ENCODE results near the gene ZFAND5.

ZFAND5 gene

GRCh38 chr9:72333709-72334108 is 31.3 kb downstream of the ZFAND5 start:
- H3K9me3 ChIP-seq (ENCODE audit: control insufficient read depth, insufficient read depth, low read length), result no peaks in the 10 kb centered on the region
- peaks cover 5% of the 10 kb centered on the region; the same call in 1 of the 2 replicates for H3K27me3 ChIP-seq (ENCODE audit: control insufficient read depth, low read length)
- H3K4me1 ChIP-seq (ENCODE audit: control insufficient read depth, low read length), result no peaks in the 10 kb centered on the region
- H3F3A ChIP-seq (ENCODE audit: control insufficient read depth, insufficient read depth), result no peaks in the 10 kb centered on the region
- no peaks in the 10 kb centered on the region for H3K36me3 ChIP-seq (ENCODE audit: control insufficient read depth, low read length)
- H3K4me3 ChIP-seq (ENCODE audit: low read length), result no peak overlapping the region
- no peaks in the 10 kb centered on the region for H3K79me2 ChIP-seq (ENCODE audit: control insufficient read depth, low read length)
- no peak overlapping the region for H3K4me2 ChIP-seq (ENCODE audit: low read length)
- no peaks in the 10 kb centered on the region for H3K9me2 ChIP-seq (replicated peaks; ENCODE audit: control insufficient read depth, low read length)
- H3K27ac ChIP-seq (ENCODE audit: low read depth, low read length), result no peak overlapping the region
- TF ChIP-seq, protein P1, sequence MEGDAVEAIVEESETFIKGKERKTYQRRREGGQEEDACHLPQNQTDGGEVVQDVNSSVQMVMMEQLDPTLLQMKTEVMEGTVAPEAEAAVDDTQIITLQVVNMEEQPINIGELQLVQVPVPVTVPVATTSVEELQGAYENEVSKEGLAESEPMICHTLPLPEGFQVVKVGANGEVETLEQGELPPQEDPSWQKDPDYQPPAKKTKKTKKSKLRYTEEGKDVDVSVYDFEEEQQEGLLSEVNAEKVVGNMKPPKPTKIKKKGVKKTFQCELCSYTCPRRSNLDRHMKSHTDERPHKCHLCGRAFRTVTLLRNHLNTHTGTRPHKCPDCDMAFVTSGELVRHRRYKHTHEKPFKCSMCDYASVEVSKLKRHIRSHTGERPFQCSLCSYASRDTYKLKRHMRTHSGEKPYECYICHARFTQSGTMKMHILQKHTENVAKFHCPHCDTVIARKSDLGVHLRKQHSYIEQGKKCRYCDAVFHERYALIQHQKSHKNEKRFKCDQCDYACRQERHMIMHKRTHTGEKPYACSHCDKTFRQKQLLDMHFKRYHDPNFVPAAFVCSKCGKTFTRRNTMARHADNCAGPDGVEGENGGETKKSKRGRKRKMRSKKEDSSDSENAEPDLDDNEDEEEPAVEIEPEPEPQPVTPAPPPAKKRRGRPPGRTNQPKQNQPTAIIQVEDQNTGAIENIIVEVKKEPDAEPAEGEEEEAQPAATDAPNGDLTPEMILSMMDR (IDR thresholded peaks at IDR 0.05; ENCODE audit: low read depth, low read length, poor library complexity, severe bottlenecking), result peak; percentile 39
- TF ChIP-seq EZH2phosphoT487 (IDR thresholded peaks at IDR 0.05; ENCODE audit: borderline replicate concordance, low read length), result no peak
- H4K20me1 ChIP-seq (ENCODE audit: control insufficient read depth, insufficient read depth, low read depth, low read length), result no peaks in the 10 kb centered on the region

- TF ChIP-seq, protein P1 (IDR thresholded peaks at IDR 0.05; ENCODE audit: low read depth, low read length, poor library complexity, severe bottlenecking), result no peak
- TF ChIP-seq EZH2phosphoT487 (IDR thresholded peaks at IDR 0.05; ENCODE audit: borderline replicate concordance, low read length), result no peak
- H3K4me3 ChIP-seq (ENCODE audit: low read length), result no peak overlapping the region
- no peak overlapping the region for H3K27ac ChIP-seq (ENCODE audit: low read depth, low read length)
- H3K79me2 ChIP-seq (ENCODE audit: control insufficient read depth, low read length), result no peaks in the 10 kb centered on the region
- no peak overlapping the region for H3K4me2 ChIP-seq (ENCODE audit: low read length)
- H3K9me2 ChIP-seq (replicated peaks; ENCODE audit: control insufficient read depth, low read length), result no peaks in the 10 kb centered on the region
- peaks cover 5% of the 10 kb centered on the region; the same call in 1 of the 2 replicates for H3K27me3 ChIP-seq (ENCODE audit: control insufficient read depth, low read length)
- H3K36me3 ChIP-seq (ENCODE audit: control insufficient read depth, low read length), result no peaks in the 10 kb centered on the region
- no peaks in the 10 kb centered on the region for H3K4me1 ChIP-seq (ENCODE audit: control insufficient read depth, low read length)
- no peaks in the 10 kb centered on the region for H3F3A ChIP-seq (ENCODE audit: control insufficient read depth, insufficient read depth)
- H3K9me3 ChIP-seq (ENCODE audit: control insufficient read depth, insufficient read depth, low read length), result no peaks in the 10 kb centered on the region
- H4K20me1 ChIP-seq (ENCODE audit: control insufficient read depth, insufficient read depth, low read depth, low read length), result no peaks in the 10 kb centered on the region
These were observed 31.8 kb downstream of the ZFAND5 start for GRCh38 chr9:72333197-72333596.

DNA sequence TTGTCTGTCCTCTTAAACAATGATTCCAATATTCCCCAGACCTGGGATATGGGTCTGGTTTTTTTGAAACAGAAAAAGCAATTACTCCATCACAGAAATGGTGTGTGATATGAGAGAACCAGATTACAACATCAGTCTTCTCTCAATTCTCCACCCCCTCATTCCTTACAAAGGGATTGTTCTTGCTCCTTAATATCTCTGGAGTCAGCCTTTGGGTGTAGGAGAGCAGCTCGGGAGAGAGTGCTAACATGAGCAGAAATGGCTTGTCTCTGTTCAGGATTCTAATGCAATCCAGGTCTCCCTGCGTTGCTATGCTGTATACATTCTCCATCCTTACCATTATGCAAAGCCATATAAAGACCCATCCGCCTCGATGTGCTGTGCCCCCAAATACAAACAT is 32.7 kb downstream of the ZFAND5 start:
- Histone ChIP-seq H3K4me2 (ENCODE audit: low read length) (no peak overlapping the region), H3K27ac (ENCODE audit: low read depth, low read length) (no peak overlapping the region), H3K9me2 (replicated peaks; ENCODE audit: control insufficient read depth, low read length) (no peaks in the 10 kb centered on the region), H3K36me3 (ENCODE audit: control insufficient read depth, low read length) (no peaks in the 10 kb centered on the region), H3K4me3 (ENCODE audit: low read length) (no peak overlapping the region), H3K27me3 (ENCODE audit: control insufficient read depth, low read length) (peaks cover 5% of the 10 kb centered on the region; the same call in 1 of the 2 replicates), H3K4me1 (ENCODE audit: control insufficient read depth, low read length) (no peaks in the 10 kb centered on the region), H3F3A (ENCODE audit: control insufficient read depth, insufficient read depth) (no peaks in the 10 kb centered on the region), H3K79me2 (ENCODE audit: control insufficient read depth, low read length) (no peaks in the 10 kb centered on the region), H4K20me1 (ENCODE audit: control insufficient read depth, insufficient read depth, low read depth, low read length) (no peaks in the 10 kb centered on the region), H3K9me3 (ENCODE audit: control insufficient read depth, insufficient read depth, low read length) (no peaks in the 10 kb centered on the region)
- TF ChIP-seq, protein P1 (IDR thresholded peaks at IDR 0.05; ENCODE audit: low read depth, low read length, poor library complexity, severe bottlenecking), result no peak
- TF ChIP-seq EZH2phosphoT487 (IDR thresholded peaks at IDR 0.05; ENCODE audit: borderline replicate concordance, low read length), result no peak
